GM21360 (cell line): ENCODE results near the gene RARB.

Source experiments
- ATAC-seq: cut with Tn5 transposase; IDR thresholded peaks from one replicate; pipeline ENCODE4 v1.9.1; 2021; ENCODE audit warnings: mild to moderate bottlenecking, moderate library complexity; ENCODE audit not compliant: unreplicated experiment

Gene RARB

DNA sequence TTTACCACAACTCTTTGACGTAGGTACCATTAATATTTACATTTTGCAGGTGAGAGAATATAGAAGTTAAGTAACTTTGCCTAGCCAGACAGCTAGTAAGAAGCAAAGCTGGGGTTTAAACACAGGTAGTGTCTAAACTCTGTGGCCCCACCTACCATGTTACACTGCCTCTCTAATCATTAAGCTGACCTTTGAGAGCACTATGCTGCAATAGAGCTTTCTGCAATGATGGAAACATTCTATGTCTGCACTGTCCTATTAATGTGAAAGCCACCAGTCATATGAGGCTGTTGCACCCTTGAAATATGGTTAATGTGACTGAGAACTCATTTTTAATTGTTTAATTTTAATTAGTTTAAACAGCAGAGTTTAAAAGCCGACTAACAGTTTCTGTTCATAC lies 6.3 kb upstream of the RARB start:
- no peak for ATAC-seq

DNA sequence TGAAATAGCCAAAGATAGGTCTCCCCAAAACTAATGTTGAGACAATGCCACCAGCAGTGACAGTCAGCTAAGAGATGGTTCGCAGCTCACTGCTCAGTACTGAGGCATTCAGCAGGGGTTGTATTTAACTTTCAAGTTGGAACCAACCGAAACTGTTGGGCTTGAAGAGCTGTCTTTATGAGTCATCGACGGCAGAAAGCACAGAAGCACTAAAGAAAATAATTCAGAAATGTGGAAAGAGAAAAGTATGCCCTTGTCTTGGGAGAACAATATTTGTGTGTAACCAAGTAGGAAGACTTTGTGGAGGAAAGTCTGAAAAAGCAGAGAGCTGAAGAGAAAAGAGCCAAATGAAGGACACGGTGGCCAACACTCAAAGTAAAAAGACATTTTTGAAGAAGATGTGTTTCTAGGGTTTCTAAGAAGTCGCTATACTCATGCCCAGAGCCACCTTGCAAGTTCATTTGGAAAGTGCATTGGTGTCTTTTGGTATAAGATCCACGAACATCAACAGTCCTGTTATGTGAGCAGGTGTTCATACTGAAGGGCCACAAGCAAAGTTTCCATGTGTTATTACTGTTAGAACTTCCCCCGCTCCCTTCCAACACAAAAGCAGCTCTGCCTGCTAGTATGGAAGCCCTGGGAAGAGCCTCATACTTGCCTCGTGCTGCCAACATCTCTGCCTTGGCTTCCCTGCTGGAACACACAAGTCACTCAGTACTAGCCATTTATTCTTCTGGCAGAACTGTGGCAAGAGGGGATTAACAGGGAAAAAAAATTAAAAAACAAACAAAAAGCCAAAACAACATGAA lies 4.1 kb upstream of the RARB start:
- no peak for ATAC-seq

DNA sequence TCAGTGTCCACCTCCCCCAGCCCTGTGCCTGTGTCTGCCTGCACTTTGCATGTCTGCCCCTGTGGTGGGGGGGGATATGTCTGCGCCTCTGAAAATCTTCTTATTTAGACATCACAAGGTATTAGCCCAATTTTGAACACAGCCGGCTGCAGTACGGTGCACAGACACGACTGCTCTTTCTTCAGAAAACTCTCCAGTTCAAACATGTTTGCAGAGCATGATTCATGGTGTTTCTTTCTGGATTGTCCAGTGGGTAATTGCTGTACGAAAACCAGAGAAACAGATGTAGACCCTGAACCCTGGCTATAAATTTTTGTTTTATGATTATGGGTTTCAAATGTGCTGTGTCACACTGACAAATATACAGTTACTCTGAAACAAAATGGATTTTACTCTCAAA lies 3.4 kb upstream of the RARB start:
- ATAC-seq: no peak

DNA sequence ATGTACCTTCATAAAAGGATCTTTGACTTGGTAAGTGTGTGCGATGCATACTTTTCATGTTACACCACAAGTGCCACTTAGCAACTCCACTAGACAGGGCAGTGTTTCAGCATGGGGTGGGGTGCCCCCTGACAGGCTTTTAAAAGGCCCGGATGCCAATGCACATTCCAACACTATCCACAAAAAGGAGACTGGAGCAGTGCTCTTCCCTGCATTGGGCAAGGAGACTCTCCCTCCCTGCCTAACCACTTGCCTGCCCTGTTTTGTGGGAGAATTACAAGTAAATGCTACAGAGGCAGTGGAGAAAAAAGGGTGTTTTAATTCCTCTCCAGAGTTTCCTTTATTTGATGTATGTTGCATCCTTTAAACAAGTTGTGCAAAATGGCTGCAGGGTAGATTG lies 1.7 kb upstream of the RARB start:
- no peak for ATAC-seq

DNA sequence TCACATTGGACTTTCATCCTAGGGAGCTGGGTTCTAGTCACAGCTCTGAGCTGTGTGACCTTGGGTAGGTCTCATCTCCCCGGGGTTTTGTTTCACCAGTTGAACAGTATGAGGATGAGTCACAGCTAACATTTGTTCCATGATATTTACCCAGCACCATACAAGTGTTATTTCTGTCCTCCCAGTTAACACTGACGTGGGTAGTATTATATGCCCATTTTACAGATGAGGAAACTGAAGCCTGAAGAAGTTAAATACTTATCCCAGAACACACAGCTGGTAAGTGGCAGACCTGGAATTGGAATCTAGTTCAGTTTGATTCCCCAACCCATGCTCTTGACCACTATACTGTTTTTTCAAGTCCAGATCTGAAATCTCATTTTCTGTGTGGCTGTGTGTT lies 908 bp upstream of the RARB start:
- ATAC-seq: no peak

DNA sequence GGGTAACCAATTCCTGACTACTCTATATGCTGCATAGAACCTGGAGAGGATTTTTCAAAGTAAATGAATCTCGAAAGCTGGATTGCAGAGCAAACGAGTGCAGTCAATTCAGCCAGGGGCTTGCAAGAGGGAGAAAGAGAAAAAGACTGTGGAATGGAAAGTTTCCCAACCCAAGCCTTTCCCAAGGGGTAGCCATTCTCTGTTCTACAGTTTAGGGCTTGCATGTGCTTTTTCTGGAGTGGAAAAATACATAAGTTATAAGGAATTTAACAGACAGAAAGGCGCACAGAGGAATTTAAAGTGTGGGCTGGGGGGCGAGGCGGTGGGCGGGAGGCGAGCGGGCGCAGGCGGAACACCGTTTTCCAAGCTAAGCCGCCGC lies 511 bp upstream of the RARB start:
- ATAC-seq: no peak

DNA sequence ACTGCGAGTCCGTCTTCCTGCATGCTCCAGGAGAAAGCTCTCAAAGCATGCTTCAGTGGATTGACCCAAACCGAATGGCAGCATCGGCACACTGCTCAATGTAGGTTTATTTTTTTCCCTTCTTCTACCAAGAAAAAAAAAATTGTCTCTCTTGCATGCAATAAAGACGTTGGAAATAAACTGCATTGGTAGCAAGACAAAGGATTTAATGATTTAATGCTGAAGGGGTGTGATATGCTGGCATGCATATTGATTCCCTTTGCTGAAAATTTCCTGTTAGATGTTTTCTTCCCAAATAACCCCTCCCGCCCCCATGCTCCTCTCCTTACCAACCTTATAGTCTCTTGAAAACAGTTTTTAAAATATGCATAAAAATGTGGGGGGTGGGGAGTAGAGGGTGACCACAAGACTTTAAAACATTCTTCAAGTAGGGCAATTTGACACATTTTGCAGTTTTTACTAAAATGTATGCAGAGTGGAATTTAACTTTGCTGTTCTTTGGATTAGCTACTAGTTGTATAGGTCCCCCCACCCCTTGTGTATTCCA lies 799 bp downstream of the RARB start:
- ATAC-seq: no peak

DNA sequence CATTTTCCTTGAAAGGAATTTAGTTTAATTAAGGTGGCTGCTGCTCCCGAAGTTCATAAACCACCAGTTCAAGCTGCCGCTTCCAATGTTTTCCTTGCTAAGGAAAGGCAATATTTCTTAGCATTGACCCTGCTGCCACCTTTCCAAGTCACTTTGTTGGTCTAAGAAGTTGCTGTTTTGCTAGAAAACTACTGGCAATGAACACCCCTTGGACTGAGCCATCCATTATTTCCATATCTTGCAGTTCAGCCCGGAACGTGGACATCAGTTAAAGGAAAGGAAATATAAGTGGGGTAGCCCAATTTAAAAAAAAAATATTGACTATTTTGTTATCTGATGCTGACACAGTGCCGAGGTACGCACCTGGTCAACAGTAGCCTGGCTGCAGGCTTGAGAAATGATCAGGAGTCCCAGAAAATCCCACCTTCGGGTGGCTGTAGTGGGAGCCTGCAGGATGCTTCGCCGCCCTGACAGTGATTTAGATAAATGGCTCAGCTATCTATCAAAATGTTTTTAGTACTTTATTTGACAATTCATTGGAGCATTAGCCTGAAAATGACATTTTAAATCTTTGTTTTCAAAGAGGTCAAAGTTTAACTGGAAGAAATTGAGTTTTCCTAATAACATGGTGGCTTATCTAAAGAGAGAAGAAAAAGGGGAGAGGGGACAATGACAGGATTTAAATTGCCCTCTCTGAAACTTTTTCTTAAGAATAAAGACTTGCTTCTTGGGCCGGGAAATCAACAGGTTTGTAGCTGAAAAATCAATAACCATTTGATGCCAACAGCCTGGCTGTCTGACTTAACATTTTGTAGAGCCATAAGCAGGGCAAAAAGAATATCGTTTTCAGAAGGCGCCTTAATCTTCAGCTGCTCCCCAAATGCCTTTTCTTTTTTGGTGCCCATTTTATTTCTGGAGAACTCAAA lies 1.6 kb downstream of the RARB start:
- no peak for ATAC-seq

DNA sequence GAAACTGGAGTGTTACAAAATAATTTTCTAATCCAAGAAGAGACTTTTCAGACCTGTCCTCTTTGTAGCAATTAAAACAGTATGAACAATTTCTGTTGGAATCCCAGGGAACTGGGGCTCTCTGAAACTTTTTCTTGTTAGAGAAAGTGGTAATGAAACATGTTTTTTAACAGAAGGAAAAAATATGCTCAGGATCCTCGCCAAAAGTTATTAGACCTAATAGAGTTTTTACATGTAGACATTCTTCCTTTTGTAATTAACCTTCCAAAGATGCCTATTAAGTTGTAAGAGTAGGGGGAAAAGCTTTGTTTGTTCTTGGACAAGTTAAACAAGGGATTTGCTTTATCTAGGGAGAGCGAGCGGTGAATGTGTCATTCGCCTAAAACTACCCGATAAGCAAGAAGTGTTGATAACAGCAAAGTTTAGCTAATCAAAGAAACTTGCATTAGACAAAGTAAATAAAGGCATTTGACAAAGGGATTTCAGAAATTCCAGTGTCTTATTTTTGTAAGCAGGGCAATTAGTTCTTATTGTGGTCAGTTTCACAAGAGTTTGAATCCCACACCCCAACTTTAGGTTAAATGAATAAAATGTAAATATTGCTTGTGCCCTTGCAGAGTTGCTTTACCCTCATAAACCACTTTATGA lies 2.3 kb downstream of the RARB start:
- no peak for ATAC-seq

DNA sequence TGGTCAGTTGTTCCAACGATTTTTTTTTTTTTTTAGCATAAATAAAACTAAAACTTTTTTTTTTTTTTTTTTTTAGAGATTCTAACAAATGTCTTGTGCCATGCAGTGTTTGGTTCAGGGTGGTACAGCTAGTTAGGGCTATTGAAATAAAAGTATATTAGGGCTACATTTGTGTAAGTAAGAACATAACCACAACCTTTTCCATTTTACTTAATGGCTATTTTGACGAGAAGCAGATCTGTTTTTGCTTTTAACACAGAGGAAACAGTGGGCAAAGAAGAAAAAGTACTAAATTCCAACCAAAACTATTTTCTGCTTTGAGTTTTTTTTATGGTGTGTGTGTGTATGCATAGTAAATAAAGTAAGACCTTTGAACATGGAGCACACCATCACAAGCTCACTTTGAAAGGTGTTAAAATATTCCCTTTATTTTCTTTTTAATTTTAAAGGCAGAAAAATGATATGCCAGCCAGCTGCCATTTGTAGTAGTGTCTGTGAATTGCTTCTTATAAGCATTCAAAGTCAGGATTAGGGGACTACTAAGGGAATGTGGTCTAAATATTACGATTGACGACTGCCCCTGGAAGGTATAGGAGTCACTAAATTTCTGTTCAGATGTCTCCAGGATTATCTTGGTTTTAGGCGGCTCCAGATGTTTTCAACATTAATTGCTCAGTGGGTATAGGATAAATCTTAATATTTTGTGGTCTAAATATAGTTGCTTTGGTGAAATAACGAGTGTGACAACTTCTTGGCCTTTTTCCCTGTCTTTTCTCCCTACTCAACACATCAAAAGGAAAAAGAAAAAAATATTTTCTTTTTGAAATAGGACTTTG lies 3.1 kb downstream of the RARB start:
- no peak for ATAC-seq

DNA sequence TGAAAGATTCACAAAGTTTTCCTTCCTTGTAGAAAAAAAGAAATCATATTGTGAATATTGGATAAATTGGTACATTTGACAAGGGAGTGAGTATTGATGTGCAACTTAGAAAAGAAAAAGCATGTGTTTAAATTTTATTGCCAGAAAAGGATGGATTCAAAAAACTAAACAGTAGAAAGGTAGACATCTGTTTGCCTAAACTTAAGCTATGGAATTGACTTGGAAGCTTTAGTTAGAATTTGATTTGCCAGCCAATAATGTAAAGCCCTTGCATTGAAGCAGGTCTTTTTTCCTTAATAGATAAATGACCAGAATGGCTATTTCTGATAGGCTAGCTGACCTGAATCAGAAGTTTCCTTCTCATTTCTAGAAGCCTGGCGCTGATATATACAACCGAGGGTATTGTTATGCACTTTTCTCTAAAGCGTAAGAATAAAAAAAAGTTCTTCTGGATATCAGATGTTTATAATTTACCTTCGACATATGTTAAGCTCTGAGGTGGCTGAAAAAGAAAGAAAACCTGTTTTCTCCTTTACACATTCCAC lies 4.2 kb downstream of the RARB start:
- ATAC-seq: no peak

DNA sequence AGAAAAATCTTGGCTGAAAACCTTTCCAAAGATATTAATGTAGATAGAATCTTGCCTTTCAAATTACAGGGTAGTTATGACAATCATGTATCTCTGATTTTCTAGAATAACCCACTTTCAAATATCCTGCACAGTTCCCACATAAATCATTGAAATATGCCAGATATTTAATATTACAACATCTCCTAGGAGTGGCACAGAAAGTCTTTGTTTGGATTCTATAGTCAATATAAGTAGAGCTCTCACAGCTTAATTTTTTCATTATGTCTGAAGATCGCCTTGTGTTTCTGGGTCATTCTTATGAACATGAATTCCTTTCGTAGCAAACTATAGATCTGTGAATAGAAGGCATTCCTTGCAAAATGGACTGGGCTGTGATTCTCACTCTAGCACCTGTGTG lies 5.0 kb downstream of the RARB start:
- no peak for ATAC-seq

DNA sequence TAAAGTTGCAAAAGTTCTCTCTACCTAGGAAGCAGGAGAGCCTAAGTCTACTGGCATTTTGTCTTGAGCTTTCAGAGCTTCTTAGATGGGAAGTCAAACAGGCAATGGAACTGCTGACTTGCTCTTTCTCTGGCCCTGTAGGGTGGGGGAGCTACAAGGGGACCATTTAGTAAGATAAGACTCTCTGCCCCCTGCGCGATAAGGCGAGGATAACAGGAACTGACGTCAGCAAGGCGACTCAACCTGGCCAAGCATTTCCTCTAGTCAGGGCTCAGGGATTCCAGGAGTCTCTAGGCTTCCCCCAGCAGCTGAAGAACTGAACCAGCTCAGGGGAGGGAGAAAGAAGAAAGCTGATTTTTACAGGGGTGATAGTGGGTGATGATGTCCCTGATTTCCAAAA lies 5.8 kb downstream of the RARB start:
- no peak for ATAC-seq

DNA sequence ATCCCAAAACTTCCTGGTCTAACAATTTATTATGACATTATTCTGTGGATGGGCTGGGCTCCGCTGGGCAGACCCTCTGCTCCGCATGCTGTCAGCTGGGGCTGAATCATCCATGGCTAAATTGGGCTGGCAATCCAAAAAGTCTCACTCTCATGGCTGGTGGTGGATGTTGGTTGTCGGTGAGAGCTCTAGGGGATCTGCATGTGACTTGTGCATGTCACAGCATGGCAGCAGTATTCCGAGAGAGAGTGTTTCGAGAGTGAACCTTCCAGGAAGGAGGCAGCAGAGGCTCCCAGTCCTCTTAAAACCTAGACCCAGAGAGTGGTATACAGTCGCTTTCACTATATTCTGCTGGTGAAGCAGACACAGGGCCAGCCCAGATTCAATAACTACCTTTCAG lies 9.9 kb downstream of the RARB start:
- no peak for ATAC-seq

DNA sequence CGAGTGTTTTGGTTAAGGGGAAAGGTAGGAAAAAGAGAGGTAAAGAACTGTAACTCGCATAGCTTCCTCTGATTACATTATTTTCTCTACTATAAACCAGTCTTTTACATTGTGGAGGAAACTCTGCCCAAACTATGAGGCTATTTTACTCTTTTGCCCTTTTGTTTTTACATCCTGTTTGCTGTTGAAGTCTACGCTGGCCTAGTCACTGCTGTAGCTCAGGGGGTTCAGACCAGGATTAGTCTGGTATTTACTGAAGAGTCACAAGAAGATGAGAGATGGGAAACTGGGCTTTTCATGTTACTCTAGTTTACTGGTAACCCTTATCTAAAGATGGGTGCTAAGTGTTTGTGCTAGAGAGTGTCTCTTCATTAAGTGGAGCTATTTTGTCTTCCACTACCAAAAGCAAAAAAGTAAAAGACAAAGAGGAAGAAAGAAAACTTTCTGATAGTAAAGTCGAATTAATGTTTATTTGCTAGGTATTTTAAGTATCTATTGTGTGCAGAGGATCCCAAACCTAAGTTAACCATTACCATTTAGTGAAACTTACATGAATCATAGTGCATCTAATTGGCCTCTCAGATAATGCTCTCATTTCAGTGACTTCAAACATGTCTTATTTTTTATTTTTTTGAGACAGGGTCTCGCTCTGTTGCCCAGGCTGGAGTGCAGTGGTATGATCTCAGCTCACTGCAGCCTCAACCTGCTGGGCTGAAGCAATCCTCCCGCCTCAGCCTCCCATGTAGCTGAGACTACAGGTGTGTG lies 10.9 kb downstream of the RARB start:
- no peak for ATAC-seq

DNA sequence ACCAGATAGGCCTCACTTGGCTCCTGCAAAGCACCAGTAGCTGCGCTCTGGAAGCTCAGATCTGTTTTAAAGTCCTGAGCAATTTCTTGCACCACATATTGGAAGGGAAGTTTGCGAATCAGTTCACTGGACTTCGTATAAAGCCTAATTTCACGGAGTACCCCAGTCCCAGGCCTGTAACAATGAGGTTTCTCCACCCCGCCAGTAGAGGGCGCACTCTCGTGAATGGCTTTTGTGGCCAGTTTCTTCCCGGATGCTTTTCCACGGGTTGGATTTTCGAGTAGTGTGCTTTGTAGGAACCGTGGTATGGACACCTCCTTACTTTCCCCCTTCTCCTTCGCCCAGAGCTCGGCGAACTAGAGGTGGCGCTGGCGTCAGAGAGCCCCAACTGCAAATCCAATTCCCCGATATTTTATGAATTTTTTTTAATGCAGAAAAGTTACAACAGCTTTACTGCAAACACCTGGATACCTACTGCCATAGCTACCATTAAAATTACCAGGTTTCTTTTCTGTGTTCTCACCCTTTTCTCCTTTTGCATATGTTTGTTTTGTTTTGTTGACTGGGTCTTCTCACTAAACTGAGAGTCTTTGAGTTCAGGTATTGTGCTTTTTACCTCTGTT lies 13.3 kb downstream of the RARB start:
- no peak for ATAC-seq

DNA sequence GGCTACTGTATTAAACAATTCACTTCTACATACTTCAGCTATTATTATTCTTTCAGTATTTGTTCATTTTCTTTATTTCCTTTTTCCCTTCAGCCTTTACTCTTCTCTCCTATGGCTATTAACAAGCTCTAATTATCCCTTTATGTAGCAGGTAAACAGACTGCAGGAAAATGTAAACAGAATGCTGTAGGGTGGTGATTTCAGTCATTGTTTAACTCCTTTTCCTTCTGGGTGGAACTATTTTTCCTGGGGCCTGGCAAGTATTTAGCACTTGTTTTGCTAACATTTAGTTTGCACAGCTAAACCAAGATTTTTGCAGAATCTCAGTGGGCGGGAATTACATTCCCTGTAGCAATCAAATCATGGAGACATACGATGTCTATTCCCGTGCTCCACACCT lies 14.4 kb downstream of the RARB start:
- no peak for ATAC-seq

DNA sequence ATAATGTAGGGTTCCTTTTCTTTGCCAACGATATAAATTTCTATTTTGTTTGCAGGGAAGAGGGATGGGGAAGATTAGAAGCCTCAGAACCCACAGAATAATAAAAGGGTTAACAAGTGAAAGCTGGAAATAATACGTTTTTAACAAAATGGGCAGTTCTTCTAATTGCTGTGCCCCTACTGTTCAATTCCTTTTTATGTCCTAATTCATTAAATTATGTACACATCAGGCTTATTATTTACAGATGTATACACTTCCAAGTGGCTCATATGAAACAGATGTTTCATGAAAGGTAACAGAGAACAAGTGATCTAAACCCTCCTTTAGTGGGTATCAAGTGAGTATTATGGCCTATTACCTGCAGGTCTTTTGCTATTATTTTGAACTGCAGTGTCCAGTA lies 16.2 kb downstream of the RARB start:
- ATAC-seq: no peak

DNA sequence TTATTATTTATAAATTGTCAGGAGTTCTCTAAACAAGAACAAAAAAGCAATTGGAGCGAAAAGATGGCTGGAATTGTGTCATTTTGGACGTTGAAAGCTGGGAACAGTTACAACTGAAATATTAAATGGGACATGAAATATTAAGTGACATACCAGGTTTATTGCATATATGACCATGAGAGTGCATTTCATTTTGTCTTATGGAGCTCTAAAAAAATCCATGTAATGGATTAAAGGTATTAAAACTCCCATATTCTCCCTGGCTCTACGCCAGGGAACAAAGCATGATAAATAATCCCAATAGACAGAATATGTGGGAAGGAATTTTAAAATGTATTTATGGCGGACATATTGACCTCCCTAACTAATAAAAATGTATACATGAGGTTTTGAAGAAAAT lies 17.7 kb downstream of the RARB start:
- ATAC-seq: no peak
